ENCODE results near the gene IRF3. TPM values are rescaled to one million over a fixed set of nuclear protein-coding genes. Genes with fewer than 3 reads are reported as not detected.

The IRF3 gene
- total RNA-seq, 1 experiment from 2014 or later = 107 TPM

DNA sequence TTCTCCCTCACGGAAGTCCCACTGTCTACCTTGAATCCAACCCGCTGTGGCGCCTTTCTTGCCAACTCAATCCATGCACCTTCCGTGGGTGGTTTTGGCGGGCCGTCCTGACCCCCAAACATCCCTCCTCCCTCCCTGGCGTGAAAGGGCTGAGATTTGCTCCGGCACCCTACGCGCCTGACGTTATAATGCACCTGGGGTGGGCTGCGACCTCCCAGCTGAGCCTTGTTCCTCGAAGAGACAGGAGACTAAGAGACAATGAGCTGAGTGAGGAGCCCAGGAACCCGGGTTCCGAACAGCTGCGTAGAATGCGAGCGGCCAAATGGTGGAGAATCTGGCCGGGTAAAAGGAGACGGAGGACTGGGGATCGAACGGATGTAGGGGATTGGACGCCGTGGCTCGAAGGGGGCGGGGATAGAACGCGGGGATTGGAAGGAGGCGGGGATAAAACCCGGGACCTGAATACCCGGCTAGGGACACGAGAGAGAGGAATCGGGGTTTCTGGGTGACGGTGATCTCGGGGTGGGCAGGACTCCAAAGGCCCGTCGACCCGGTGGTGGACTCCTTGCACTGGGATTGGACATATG lies 25.1 kb upstream of the IRF3 start, which contains the start of gene CPT1C:
CPT1C (plus strand) TSS at position 461 of the 587 bp plus-strand sequence. CDS start 1,137 bp downstream, outside the sequence.
- H3K36me3 ChIP-seq (replicated peaks; ENCODE audit: control insufficient read depth, insufficient read depth, low read length) = peaks cover 12% of the 10 kb centered on the region
- DNase-seq = peak; percentile 96

DNA sequence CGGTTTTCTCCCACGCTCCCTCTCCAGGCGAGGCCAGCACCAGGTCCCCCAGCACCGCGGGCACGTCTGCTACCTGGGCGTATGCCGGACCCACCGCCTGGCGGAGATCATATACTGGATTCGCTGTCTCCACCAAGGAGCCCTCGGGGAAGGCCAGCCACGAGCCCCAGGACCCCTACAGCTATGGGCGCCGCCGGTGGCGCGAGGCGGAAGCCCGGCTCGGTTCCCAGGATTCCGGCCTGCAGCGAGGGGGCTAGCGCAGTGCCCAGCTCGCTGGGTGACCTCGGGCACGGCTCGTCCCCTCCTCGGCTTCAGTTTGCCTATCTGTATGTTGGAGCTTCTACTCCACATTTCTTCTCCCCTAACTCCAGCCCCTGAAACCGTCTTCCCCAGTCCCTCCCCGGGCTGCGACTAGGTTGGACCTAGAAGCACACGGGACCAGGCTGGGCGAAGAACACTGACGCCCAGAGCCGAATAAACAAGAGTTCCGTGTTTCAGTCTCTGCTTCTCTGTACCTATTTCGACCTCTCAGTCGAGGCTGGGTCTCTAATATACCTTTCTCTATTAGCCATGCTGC lies 24.5 kb upstream of the IRF3 start:
- DNase-seq = no peak
- Histone ChIP-seq H3K4me3 (ENCODE audit: insufficient read depth, low read depth, low read length) (peak overlapping the region; percentile 74), H3K36me3 (replicated peaks; ENCODE audit: control insufficient read depth, insufficient read depth, low read length) (peaks cover 17% of the 10 kb centered on the region), H3K27me3 (ENCODE audit: control insufficient read depth, insufficient read depth, low read length) (no peaks in the 10 kb centered on the region)

More for the DNA sequence above, 25.1 kb upstream of the IRF3 start, which contains the start of gene CPT1C:
- Histone ChIP-seq H3K27me3 (ENCODE audit: control insufficient read depth, insufficient read depth, low read length) (no peaks in the 10 kb centered on the region), H3K4me3 (ENCODE audit: insufficient read depth, low read depth, low read length) (peak within 1 kb of the TSS; percentile 74)

DNA sequence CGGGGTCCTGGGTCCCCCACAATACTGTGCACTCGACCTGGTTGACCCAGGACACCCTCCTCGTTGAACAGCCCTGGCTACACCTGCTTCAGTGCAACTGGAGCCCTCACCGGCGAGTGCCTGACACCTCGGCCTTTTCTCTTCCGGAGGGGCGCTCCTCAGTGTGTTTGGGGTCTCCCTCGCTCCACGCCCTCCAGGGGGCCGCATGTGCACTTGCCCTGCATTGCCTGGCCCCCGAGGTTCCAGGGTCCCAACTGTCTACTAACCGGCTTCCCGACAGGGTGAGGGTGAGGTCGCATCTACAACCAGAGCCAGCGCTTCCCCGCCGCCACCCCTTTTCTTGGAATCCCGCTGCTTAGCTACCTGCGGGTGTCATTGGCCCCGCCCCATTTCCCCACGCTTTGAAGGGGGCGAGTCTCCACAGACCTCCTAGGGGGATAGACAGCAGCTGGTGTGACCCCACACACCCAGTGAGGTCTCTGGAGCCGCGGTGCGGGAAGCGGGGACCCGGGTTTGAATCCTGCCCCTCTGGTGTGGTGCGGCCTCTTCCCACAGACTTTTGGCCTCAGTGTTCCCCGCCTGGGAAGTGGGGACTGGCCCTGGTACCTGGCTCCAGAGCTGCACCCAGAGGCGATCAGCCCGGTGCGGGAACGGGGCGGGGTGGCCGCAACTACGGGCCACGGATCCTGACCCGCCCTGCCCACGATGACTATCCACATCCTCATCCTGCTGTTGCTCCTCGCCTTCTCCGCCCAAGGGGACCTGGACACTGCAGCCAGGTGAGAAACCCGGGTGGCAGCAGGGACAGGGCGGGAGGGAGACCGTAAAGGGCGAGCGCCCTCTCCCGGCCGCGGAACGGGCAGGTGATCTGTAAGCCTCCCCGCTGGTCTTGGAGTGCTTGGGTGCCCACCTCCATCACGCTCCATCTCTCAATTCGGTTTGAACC lies 23.7 kb upstream of the IRF3 start, which contains the start of gene ADM5:
ADM5 (plus strand) TSS at position 462 of the 946 bp plus-strand sequence; CDS start at position 706, 244 bp downstream.
- Histone ChIP-seq H3K27me3 (ENCODE audit: control insufficient read depth, insufficient read depth, low read length) (no peaks in the 10 kb centered on the region), H3K36me3 (replicated peaks; ENCODE audit: control insufficient read depth, insufficient read depth, low read length) (peaks cover 22% of the 10 kb centered on the region), H3K4me3 (ENCODE audit: insufficient read depth, low read depth, low read length) (peak within 1 kb of the TSS; percentile 74)
- DNase-seq = peak; percentile 83

DNA sequence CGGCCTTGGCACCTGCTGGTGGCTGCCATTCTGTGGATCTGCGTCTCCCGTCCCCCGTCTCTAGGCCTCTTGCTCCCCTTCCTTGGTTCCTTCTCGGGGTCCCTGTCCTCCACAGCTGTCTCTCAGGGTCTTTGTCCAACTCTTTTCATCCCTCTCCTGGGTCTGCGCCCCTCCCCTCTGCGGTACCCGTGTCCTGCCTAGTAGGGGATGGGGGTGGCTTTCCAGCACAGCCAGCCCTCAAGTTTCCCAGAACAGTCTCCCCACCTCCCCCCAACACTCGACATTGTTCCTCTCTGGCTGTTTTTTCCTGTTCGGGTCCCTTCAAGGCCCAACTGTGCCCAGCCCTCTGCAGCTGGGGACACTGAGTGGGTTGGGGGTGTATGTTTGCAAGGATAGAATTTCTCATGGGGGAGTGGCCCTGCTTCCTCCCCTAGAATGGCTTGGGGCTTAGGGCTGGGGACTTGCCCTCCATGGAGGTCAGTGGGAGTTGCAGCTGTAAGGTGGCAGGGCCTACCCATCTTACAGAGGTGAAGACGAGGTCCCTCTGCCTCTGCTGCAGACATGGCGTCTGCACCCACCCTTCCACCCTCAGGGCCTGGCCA lies 23.0 kb upstream of the IRF3 start:
- peak; percentile 59 for DNase-seq
- H3K4me3 ChIP-seq (ENCODE audit: insufficient read depth, low read depth, low read length) = no peak overlapping the region
- H3K27me3 ChIP-seq (ENCODE audit: control insufficient read depth, insufficient read depth, low read length) = no peaks in the 10 kb centered on the region
- H3K36me3 ChIP-seq (replicated peaks; ENCODE audit: control insufficient read depth, insufficient read depth, low read length) = peaks cover 25% of the 10 kb centered on the region

DNA sequence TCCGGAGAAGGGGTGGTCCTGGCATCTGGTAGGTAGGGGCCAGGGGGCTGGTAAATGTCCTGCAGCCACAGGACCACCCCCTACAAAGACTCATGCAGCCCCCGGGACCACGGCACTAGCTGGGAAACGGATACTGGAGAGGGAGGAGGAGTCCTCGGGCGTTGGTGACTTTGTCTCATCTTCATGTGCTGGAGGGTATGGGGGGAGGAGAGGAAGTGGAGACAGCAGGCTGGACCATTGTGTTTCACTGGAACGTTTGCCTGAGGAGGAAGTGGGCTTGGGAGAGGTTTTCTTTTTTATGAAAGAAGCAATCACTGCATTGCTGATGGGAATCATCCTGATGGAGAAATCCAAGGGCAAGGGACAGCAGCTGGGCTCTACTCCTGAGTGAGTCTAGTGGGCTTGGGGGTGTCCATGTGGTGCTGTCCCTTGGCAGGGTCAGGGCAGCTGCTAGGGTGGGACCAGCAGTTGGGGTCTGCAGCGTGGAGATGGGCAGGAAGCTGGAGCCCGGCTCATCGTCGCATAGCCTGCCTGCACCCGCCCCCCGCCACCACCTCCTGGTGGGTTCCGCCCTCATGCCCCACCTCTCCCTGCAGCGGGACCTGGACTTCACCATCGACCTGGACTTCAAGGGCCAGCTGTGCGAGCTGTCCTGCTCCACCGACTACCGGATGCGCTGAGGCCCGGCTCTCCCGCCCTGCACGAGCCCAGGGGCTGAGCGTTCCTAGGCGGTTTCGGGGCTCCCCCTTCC lies 22.1 kb upstream of the IRF3 start:
- Histone ChIP-seq H3K4me3 (ENCODE audit: insufficient read depth, low read depth, low read length) (no peak overlapping the region), H3K36me3 (replicated peaks; ENCODE audit: control insufficient read depth, insufficient read depth, low read length) (peaks cover 24% of the 10 kb centered on the region), H3K27me3 (ENCODE audit: control insufficient read depth, insufficient read depth, low read length) (no peaks in the 10 kb centered on the region)
- DNase-seq = peak; percentile 67

DNA sequence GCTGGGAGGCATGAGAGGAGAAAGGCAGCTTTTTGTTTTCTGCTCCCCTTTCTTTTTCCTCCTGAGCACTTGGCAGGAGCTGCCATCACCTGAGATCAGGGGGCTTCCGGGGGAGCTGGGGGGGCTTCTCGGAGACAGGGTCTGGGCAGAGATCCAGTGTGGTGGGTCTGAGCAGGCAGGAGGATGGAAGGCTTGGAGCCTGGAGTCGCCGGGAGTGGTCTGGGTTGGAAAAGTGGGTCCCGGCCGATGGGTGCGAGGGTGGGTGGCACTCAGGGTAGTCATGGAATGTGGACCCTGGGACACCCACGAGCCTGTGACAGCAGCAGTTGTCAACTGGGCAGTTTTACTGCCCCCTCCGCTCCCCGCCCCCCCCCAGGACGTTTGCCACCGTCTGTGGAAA lies 21.5 kb upstream of the IRF3 start:
- DNase-seq = peak; percentile 41
- no peaks in the 10 kb centered on the region for H3K27me3 ChIP-seq (ENCODE audit: control insufficient read depth, insufficient read depth, low read length)
- peaks cover 28% of the 10 kb centered on the region for H3K36me3 ChIP-seq (replicated peaks; ENCODE audit: control insufficient read depth, insufficient read depth, low read length)
- H3K4me3 ChIP-seq (ENCODE audit: insufficient read depth, low read depth, low read length) = no peak overlapping the region

DNA sequence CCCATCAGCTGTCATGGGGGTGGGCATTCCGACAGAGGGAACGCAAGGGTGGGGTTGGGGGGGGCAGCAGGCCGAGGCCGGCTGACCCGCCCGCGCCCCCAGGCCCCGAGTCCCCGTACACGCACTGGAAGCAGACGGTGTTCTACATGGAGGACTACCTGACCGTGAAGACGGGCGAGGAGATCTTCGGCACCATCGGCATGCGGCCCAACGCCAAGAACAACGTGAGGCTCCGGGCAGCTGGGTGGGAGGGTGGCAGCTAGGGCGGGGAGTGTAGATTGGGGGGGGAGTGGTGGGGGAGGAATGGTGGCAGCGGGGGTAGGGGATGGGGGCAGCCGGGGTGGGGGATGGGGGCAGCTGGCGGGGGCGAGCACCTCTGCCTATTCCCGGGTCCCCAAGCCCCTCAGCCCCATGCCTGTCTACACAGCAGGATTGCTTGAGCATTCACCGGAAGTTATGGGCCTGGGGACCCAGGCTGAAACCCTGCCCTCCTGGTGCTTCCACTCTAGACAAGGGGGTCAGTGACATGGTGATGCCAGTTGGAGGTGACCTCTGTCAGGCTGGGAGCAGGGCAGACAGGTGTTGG lies 20.9 kb upstream of the IRF3 start:
- no peaks in the 10 kb centered on the region for H3K27me3 ChIP-seq (ENCODE audit: control insufficient read depth, insufficient read depth, low read length)
- peaks cover 33% of the 10 kb centered on the region for H3K36me3 ChIP-seq (replicated peaks; ENCODE audit: control insufficient read depth, insufficient read depth, low read length)
- peak; percentile 65 for DNase-seq
- no peak overlapping the region for H3K4me3 ChIP-seq (ENCODE audit: insufficient read depth, low read depth, low read length)

DNA sequence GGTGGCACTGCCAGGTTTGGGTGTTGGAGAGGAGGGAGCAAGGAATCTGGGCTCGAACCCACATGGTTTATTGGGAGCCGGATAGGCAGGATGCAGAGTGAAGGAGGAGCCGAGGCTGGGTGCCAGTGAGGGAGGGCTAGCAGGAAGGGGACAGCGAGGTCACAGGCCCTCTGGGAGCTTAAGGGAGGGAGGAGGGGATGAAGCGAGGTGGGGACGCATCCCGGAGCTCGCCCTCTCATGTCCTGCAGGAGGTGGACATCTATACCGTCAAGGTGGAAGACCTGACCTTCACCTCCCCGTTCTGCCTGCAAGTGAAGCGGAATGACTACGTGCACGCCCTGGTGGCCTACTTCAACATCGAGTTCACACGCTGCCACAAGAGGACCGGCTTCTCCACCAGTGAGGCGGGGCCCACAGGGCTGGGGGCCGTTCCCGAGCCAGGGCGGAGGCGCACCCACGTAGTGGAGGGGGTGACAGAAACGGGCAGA lies 20.2 kb upstream of the IRF3 start:
- no peaks in the 10 kb centered on the region for H3K27me3 ChIP-seq (ENCODE audit: control insufficient read depth, insufficient read depth, low read length)
- no peak overlapping the region for H3K4me3 ChIP-seq (ENCODE audit: insufficient read depth, low read depth, low read length)
- H3K36me3 ChIP-seq (replicated peaks; ENCODE audit: control insufficient read depth, insufficient read depth, low read length) = peaks cover 36% of the 10 kb centered on the region
- peak; percentile 58 for DNase-seq

DNA sequence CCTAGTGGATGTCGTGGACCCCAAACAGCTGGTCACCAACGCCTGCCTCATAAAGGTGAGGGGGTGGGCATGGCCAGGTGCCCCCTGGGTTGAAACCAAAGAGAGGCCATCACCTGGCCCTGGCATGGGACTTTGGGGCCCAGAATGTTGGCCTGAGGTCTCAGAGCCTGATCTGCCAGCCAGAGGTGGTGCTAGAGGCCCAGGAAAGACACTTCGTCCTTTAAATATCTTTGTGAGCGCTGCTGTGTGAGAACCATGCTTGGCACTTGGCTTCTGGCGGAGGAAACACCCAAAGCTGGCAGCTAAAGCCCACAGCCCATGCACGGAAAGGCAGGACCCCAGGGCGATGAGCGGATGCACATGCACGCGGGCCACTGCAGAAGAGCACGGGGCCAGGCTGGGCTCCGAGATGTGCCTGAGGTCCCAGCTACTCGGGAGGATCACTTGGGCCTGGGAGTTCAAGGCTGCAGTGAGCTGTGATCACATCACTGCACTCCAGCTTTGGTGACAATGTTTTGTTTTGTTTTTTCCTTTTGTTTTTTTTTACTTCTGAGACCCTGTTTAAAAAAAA lies 19.4 kb upstream of the IRF3 start:
- H3K36me3 ChIP-seq (replicated peaks; ENCODE audit: control insufficient read depth, insufficient read depth, low read length) = peaks cover 36% of the 10 kb centered on the region
- no peak overlapping the region for H3K4me3 ChIP-seq (ENCODE audit: insufficient read depth, low read depth, low read length)
- peak; percentile 51 for DNase-seq
- no peaks in the 10 kb centered on the region for H3K27me3 ChIP-seq (ENCODE audit: control insufficient read depth, insufficient read depth, low read length)

DNA sequence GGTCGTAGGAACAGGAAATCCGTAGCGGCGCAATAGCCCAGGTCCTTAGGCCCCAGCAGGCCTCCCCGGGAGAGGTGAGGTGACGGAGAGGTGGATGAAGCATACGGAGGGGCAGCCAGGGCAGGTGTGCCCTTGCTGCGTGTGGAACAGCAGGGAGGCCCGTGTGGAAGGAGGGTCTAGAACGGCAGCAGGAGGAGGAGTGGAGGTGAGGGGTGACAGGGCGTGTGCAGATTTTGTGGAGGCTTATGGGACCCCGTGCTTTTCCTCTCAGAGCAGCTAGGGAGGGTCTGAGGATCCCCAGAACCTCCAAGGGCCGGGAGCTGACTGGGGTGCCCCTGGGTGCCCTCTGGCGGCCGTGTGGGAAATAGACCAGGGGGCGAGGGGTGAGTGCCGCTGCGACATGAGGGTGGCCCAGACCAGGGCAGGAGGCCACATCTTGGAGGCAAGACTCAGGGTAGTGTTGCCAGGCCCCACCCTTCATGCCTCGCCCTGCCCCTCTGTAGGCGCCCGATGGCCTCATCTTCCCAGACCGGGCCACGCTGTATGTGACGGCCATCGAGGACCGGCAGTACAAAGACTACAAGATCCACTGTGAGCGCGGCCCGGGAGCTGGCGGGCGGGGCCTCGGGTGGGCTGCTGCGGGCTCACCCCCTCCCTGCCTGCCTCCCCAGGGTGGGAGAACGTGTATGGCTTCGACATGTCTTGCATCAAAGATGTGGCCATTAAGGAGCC lies 18.8 kb upstream of the IRF3 start:
- Histone ChIP-seq H3K27me3 (ENCODE audit: control insufficient read depth, insufficient read depth, low read length) (no peaks in the 10 kb centered on the region), H3K36me3 (replicated peaks; ENCODE audit: control insufficient read depth, insufficient read depth, low read length) (peaks cover 36% of the 10 kb centered on the region), H3K4me3 (ENCODE audit: insufficient read depth, low read depth, low read length) (no peak overlapping the region)
- peak; percentile 88 for DNase-seq

DNA sequence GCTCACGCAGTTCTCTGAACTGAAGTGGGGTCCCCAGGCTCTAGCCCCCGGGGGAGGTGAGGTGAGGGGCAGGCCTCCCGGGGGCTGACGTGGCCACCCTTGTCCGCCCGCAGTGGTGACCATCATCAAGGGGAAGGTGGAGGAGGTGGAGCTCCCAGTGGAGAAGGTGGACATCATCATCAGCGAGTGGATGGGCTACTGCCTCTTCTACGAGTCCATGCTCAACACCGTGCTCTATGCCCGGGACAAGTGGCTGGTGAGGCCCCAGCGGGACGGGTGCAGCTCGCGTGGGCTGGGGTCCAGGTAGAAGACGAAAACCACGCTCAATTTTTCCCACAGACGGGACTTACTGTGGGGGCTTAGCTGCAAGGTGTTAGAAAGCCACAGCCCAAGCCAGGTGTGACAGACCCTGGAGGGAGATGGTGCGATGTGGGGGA lies 18.2 kb upstream of the IRF3 start:
- H3K36me3 ChIP-seq (replicated peaks; ENCODE audit: control insufficient read depth, insufficient read depth, low read length) = peaks cover 36% of the 10 kb centered on the region
- H3K4me3 ChIP-seq (ENCODE audit: insufficient read depth, low read depth, low read length) = no peak overlapping the region
- DNase-seq = no peak
- H3K27me3 ChIP-seq (ENCODE audit: control insufficient read depth, insufficient read depth, low read length) = no peaks in the 10 kb centered on the region

DNA sequence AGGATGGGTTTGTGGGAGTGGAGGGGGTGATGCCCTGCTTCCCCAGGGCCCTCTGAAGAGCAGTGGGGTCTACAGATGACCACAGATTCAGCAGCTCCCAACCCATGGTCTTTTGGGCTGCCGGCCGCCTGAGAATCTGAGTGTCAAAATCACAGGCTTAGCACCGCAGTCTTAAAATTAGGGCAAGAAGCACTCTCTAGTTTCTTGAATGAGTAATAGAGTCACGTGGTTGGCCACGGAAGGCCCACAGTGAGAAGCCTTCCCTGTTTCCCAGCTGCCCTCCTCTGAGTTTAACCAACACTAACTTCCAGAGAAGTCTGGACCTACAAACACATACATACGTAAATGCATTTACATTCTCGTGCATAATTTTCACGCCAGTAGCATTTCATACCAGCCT lies 16.6 kb upstream of the IRF3 start:
- H3K36me3 ChIP-seq (replicated peaks; ENCODE audit: control insufficient read depth, insufficient read depth, low read length) = peaks cover 32% of the 10 kb centered on the region

DNA sequence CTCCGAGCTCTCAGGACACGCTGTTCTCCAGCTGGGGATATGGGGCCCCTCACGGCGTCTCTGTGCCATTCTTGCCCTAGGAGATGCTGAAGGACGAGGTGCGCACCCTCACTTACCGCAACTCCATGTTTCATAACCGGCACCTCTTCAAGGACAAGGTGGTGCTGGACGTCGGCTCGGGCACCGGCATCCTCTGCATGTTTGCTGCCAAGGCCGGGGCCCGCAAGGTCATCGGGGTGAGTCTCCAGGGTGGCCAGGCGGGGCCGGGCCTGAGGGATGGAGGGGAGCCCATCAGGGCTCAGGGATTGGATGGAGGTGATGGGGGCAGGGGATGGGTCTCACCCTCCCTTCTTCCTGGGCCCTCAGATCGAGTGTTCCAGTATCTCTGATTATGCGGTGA lies 16.2 kb upstream of the IRF3 start:
- peaks cover 30% of the 10 kb centered on the region for H3K36me3 ChIP-seq (replicated peaks; ENCODE audit: control insufficient read depth, insufficient read depth, low read length)
- H3K27me3 ChIP-seq (ENCODE audit: control insufficient read depth, insufficient read depth, low read length) = no peaks in the 10 kb centered on the region
- DNase-seq = no peak
- H3K4me3 ChIP-seq (ENCODE audit: insufficient read depth, low read depth, low read length) = no peak overlapping the region

More for the DNA sequence above, 16.6 kb upstream of the IRF3 start:
- Histone ChIP-seq H3K27me3 (ENCODE audit: control insufficient read depth, insufficient read depth, low read length) (no peaks in the 10 kb centered on the region), H3K4me3 (ENCODE audit: insufficient read depth, low read depth, low read length) (no peak overlapping the region)
- no peak for DNase-seq

All from H7 (cell line).